Measurements from ENCODE around the gene GPAT3. TPM values are rescaled to one million over a fixed set of nuclear protein-coding genes. Genes with fewer than 3 reads are reported as not detected.

GPAT3 gene
- total RNA-seq, 3 donors from 2014 or later: 16.7 to 43.3 (median 26.4) TPM

- ATAC-seq: peak; percentile 92
Measured at GRCh38 chr4:83639849-83640493, 104.1 kb downstream of the GPAT3 start.

GRCh38 chr4:83643036-83643435, 107.1 kb downstream of the GPAT3 start:
- DNase-seq (no peak), ATAC-seq (no peak)
- H3K36me3 ChIP-seq (ENCODE audit: low read depth): no peaks in the 10 kb centered on the region
- TF ChIP-seq CTCF (IDR thresholded peaks at IDR 0.05): no peak
- no peaks in the 10 kb centered on the region for H3K4me1 ChIP-seq (ENCODE audit: low read depth)
- intact Hi-C loops (cut with DNase I, micrococcal nuclease): loop anchor here in 1 of 2 donors (5.0 to 10.0 kb wide), 2 partner anchors 136 to 882 kb away; no protein-coding TSS in a partner anchor
- no peak overlapping the region for H3K4me3 ChIP-seq
- H3K9me3 ChIP-seq: no peaks in the 10 kb centered on the region

More at GRCh38 chr4:83639849-83640493, 104.1 kb downstream of the GPAT3 start:
- no peaks in the 10 kb centered on the region for H3K4me1 ChIP-seq (ENCODE audit: low read depth)
- H3K36me3 ChIP-seq (ENCODE audit: low read depth): no peaks in the 10 kb centered on the region
- H3K4me3 ChIP-seq: no peak overlapping the region
- no peaks in the 10 kb centered on the region for H3K9me3 ChIP-seq
- peak in 1 of 3 donors; percentile 89 for DNase-seq
- TF ChIP-seq CTCF (IDR thresholded peaks at IDR 0.05): peak; percentile 54
- intact Hi-C loops (cut with DNase I, micrococcal nuclease): loop anchor here (5.0 to 10.0 kb wide), 3 partner anchors 133 to 885 kb away; no protein-coding TSS in a partner anchor

GRCh38 chr4:83644677-83645659, 109.1 kb downstream of the GPAT3 start:
- Histone ChIP-seq H3K4me1 (ENCODE audit: low read depth) (no peaks in the 10 kb centered on the region), H3K36me3 (ENCODE audit: low read depth) (no peaks in the 10 kb centered on the region), H3K9me3 (no peaks in the 10 kb centered on the region), H3K4me3 (no peak overlapping the region)
- no peak for DNase-seq
- TF ChIP-seq CTCF (IDR thresholded peaks at IDR 0.05): peak; percentile 58
- peak; percentile 82 for ATAC-seq
- intact Hi-C loops (cut with DNase I, micrococcal nuclease): loop anchor here in 1 of 2 donors (5.0 to 10.0 kb wide), 2 partner anchors 138 to 880 kb away; no protein-coding TSS in a partner anchor

- intact Hi-C loops (cut with DNase I, micrococcal nuclease): loop anchor here in 1 of 2 donors (10.0 kb wide), 1 partner anchor 878 kb away; no protein-coding TSS in a partner anchor
- Histone ChIP-seq H3K4me1 (ENCODE audit: low read depth) (no peaks in the 10 kb centered on the region), H3K9me3 (no peaks in the 10 kb centered on the region), H3K4me3 (no peak overlapping the region), H3K36me3 (ENCODE audit: low read depth) (no peaks in the 10 kb centered on the region)
- DNase-seq (no peak), ATAC-seq (no peak)
- TF ChIP-seq CTCF (IDR thresholded peaks at IDR 0.05): no peak
Measured at GRCh38 chr4:83646538-83647239, 110.8 kb downstream of the GPAT3 start.

- Histone ChIP-seq H3K4me3 (no peak overlapping the region), H3K4me1 (ENCODE audit: low read depth) (no peaks in the 10 kb centered on the region), H3K9me3 (no peaks in the 10 kb centered on the region), H3K36me3 (ENCODE audit: low read depth) (no peaks in the 10 kb centered on the region)
- no peak for TF ChIP-seq CTCF (IDR thresholded peaks at IDR 0.05)
- ATAC-seq: no peak
- intact Hi-C loops (cut with DNase I, micrococcal nuclease): no loop called here
- DNase-seq: no peak
Measured at GRCh38 chr4:83651846-83652245, 115.9 kb downstream of the GPAT3 start.
